ENCODE measurements around the gene TEDC2. TPM values are rescaled to one million over a fixed set of nuclear protein-coding genes. Genes with fewer than 3 reads are reported as not detected.

TEDC2 gene
- polyA plus RNA-seq, 3 donors: 0.28 TPM; not detected in 2

- H3K27ac Mint-ChIP-seq: peak overlapping the region in 1 of 7 donors; percentile 36
- peaks cover 20 to 68% of the 10 kb centered on the region in 2 donors for H3K4me1 ChIP-seq (ENCODE audit: control insufficient read depth in 1 of 2, insufficient read depth in 2 of 2, low read length in 2 of 2)
Observed at GRCh38 chr16:2473446-2473926, 13.6 kb downstream of the TEDC2 start.

More at GRCh38 chr16:2473446-2473926, 13.6 kb downstream of the TEDC2 start:
- Histone ChIP-seq H3K27ac (ENCODE audit: low read depth in 1 of 2, low read length in 2 of 2) (no peak overlapping the region), H3K9ac (ENCODE audit: insufficient read depth, low read length, poor library complexity, severe bottlenecking) (no peak overlapping the region), H3K4me2 (replicated peaks; ENCODE audit: extremely low read depth, low read length, poor library complexity, severe bottlenecking) (peak overlapping the region; percentile 80), H3K9me3 (replicated peaks in 1 of 2; ENCODE audit: control insufficient read depth in 1 of 2, insufficient read depth in 1 of 2, low read length in 2 of 2) (peaks cover 0 to 20% of the 10 kb centered on the region in 2 donors), H3K27me3 (ENCODE audit: control insufficient read depth in 2 of 2, insufficient read depth in 2 of 2, low read length in 2 of 2) (peaks cover 37 to 44% of the 10 kb centered on the region in 2 donors), H4K20me1 (ENCODE audit: insufficient read depth, low read length) (peaks cover 30% of the 10 kb centered on the region), H2AFZ (ENCODE audit: insufficient read depth, low read depth, low read length, poor library complexity, severe bottlenecking) (no peak overlapping the region), H3K79me2 (ENCODE audit: insufficient read depth, low read length) (peaks cover 39% of the 10 kb centered on the region), H3K36me3 (replicated peaks in 1 of 2; ENCODE audit: control insufficient read depth in 1 of 2, insufficient read depth in 2 of 2, low read length in 2 of 2) (no peaks in the 10 kb centered on the region), H3K4me3 (replicated peaks in 1 of 3; ENCODE audit: low read depth in 2 of 3, low read length in 3 of 3) (peak overlapping the region in 1 of 3 experiments; percentile 63)
- Mint-ChIP-seq H3K9me3 (peaks cover 0 to 11% (median 7%) of the 10 kb centered on the region in 7 donors), H3K4me3 (peak overlapping the region; percentile 69 to 88), H3K36me3 (peaks cover 4 to 16% of the 10 kb centered on the region in 2 donors), H3K27me3 (ENCODE audit: low read depth in 3 of 3) (peaks cover 41 to 49% (median 43%) of the 10 kb centered on the region in 3 donors), H3K4me1 (peaks cover 45% of the 10 kb centered on the region)
- WGBS (ENCODE audit: insufficient coverage): 1% methylated on average over 46 of the region's 49 CpGs
- no peak for DNase-seq
- intact Hi-C loops (cut with micrococcal nuclease): loop anchor here (5.0 to 10.0 kb wide), 2 partner anchors 34 to 49 kb away; partner anchors contain the start of gene CCNF (in 1 of the 2)
- TF ChIP-seq CTCF (IDR thresholded peaks at IDR 0.05): no peak
